Panc1 (cell line): ENCODE results near the gene FBXO5. TPM values are rescaled to one million over a fixed set of nuclear protein-coding genes. Genes with fewer than 3 reads are reported as not detected.
"Not testable (repeated sequence)": the region's sequence is repeated elsewhere in the genome, so short reads cannot be mapped to it uniquely, and the experiment has no call there.

Source experiments
- ATAC-seq: fragments of 200-7000 bp; cut with Tn5 transposase; 2 replicates; pipeline ENCODE4 v1.9.1; 2020; ENCODE audit warnings: mild to moderate bottlenecking, moderate library complexity
- BruUV-seq: library from RNA; stranded (reverse); fragments of 400-500 nt; replicated peaks from 2 replicates; lab custom pipeline; 2021; lab: Mats Ljungman, UMichigan
- CTCF ChIA-PET: fragments of 300-600 bp; sonication (Branson Sonifier 250); formaldehyde crosslinking; loops from one replicate; lab custom pipeline; 2022; ENCODE audit warnings: antibody characterized with exemption; lab: Charles Lee
- POLR2A ChIA-PET: fragments of 300-600 bp; sonication (Branson Sonifier 250); formaldehyde crosslinking; loops from one replicate; lab custom pipeline; 2022; ENCODE audit warnings: antibody characterized with exemption; lab: Charles Lee
- DNase-seq: peaks from one replicate; pipeline ENCODE4 v3.0.0-alpha.2; 2010; ENCODE audit warnings: low read depth, low spot score
- H3K27ac ChIP-seq: 2 replicates; pipeline ENCODE4 v1.5.1; 2011; ENCODE audit warnings: mild to moderate bottlenecking, low read length, inconsistent platforms
- H3K27me3 ChIP-seq: fragments of 200-500 bp; sonication (Bioruptor generic); 2 replicates; pipeline ENCODE4 v1.6.0; 2014; ENCODE audit warnings: low read length, inconsistent platforms; ENCODE audit not compliant: control insufficient read depth, insufficient read depth
- H3K36me3 ChIP-seq: fragments of 200-500 bp; sonication (Bioruptor generic); 2 replicates; pipeline ENCODE4 v1.5.1; 2014; ENCODE audit warnings: inconsistent platforms, mild to moderate bottlenecking, low read length, moderate library complexity; ENCODE audit not compliant: control insufficient read depth, insufficient read depth
- H3K4me1 ChIP-seq: 2 replicates; pipeline ENCODE4 v1.5.1; 2011; ENCODE audit warnings: inconsistent platforms, mild to moderate bottlenecking, low read length, moderate library complexity; ENCODE audit not compliant: control insufficient read depth, insufficient read depth
- H3K4me3 ChIP-seq, 2 experiments: 2 replicates each; pipeline ENCODE4 v1.5.1; 2011 to 2012; ENCODE audit warnings: low read depth in 2 of 2, low read length in 2 of 2, mild to moderate bottlenecking in 2 of 2, inconsistent platforms in 1 of 2, moderate library complexity in 1 of 2
- H3K9me3 ChIP-seq: fragments of 200-500 bp; sonication (Bioruptor generic); 2 replicates; pipeline ENCODE4 v1.5.1; 2014; ENCODE audit warnings: low read depth, mild to moderate bottlenecking, inconsistent platforms, low read length, moderate library complexity; ENCODE audit not compliant: control insufficient read depth, insufficient read depth
- CTCF ChIP-seq: fragments of 450-650 bp; IDR thresholded peaks from 2 replicates; pipeline ENCODE4 v1.5.1; 2017; ENCODE audit warnings: mild to moderate bottlenecking
- POLR2AphosphoS5 ChIP-seq: IDR thresholded peaks from 2 replicates; pipeline ENCODE4 v1.6.1; 2012; ENCODE audit warnings: mild to moderate bottlenecking, low read depth, low read length, moderate library complexity
- SIN3A ChIP-seq: IDR thresholded peaks from 2 replicates; pipeline ENCODE4 v1.6.1; 2012; ENCODE audit warnings: low read depth, mild to moderate bottlenecking, low read length, moderate library complexity, borderline replicate concordance; ENCODE audit not compliant: insufficient read depth
- TCF7L2 ChIP-seq: IDR thresholded peaks from 2 replicates; pipeline ENCODE4 v1.6.1; 2011; ENCODE audit warnings: mild to moderate bottlenecking, low read depth, low read length, inconsistent platforms
- in situ Hi-C: cut with HindIII; loops from 2 replicates; pipeline ENCODE4 v1.10.0; 2016; ENCODE audit warnings: low sequenced_read_pairs, low pct_unique_long_range_greater_than_20kb
- intact Hi-C: fragments of 100-400 bp; cut with micrococcal nuclease; formaldehyde crosslinking; loops from one replicate; pipeline ENCODE4 v1.10.0; 2022; ENCODE audit not compliant: unreplicated experiment
- total RNA-seq: library from RNA; stranded (reverse); gene quantifications from one replicate; pipeline ENCODE4 v1.2.1, GENCODE V29; 2021; ENCODE audit not compliant: unreplicated experiment
- TF ChIP-seq, protein P1 (sequence below), 2 experiments: IDR thresholded peaks; 2 replicates each; pipeline ENCODE4 v1.6.1; 2011 to 2012; ENCODE audit warnings: low read depth in 2 of 2, control low read depth in 1 of 2, low read length in 1 of 2, mild to moderate bottlenecking in 1 of 2, moderate library complexity in 1 of 2; ENCODE audit not compliant: insufficient read depth in 1 of 2

FBXO5 gene
- total RNA-seq, 1 experiment from 2014 or later, result 33.6 TPM

GRCh38 chr6:152966168-152966894, 16.5 kb downstream of the FBXO5 start:
- in situ Hi-C loops, POLR2A ChIA-PET, H3K4me1 ChIP-seq, intact Hi-C loops, BruUV-seq, H3K4me3 ChIP-seq, CTCF ChIA-PET, H3K27ac ChIP-seq, H3K9me3 ChIP-seq, H3K27me3 ChIP-seq, DNase-seq, ATAC-seq: not testable (repeated sequence)
- peaks cover 11% of the 10 kb centered on the region for H3K36me3 ChIP-seq

GRCh38 chr6:152959333-152959732, 23.5 kb downstream of the FBXO5 start:
- no TSS peak for BruUV-seq
- intact Hi-C loops, result no loop called here
- Histone ChIP-seq H3K36me3 (no peaks in the 10 kb centered on the region), H3K27ac (no peak overlapping the region), H3K9me3 (no peaks in the 10 kb centered on the region), H3K4me1 (no peaks in the 10 kb centered on the region), H3K4me3 (no peak overlapping the region), H3K27me3 (peaks cover 6% of the 10 kb centered on the region; the same call in 1 of the 2 replicates)
- TF ChIP-seq, protein P1, sequence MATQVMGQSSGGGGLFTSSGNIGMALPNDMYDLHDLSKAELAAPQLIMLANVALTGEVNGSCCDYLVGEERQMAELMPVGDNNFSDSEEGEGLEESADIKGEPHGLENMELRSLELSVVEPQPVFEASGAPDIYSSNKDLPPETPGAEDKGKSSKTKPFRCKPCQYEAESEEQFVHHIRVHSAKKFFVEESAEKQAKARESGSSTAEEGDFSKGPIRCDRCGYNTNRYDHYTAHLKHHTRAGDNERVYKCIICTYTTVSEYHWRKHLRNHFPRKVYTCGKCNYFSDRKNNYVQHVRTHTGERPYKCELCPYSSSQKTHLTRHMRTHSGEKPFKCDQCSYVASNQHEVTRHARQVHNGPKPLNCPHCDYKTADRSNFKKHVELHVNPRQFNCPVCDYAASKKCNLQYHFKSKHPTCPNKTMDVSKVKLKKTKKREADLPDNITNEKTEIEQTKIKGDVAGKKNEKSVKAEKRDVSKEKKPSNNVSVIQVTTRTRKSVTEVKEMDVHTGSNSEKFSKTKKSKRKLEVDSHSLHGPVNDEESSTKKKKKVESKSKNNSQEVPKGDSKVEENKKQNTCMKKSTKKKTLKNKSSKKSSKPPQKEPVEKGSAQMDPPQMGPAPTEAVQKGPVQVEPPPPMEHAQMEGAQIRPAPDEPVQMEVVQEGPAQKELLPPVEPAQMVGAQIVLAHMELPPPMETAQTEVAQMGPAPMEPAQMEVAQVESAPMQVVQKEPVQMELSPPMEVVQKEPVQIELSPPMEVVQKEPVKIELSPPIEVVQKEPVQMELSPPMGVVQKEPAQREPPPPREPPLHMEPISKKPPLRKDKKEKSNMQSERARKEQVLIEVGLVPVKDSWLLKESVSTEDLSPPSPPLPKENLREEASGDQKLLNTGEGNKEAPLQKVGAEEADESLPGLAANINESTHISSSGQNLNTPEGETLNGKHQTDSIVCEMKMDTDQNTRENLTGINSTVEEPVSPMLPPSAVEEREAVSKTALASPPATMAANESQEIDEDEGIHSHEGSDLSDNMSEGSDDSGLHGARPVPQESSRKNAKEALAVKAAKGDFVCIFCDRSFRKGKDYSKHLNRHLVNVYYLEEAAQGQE (IDR thresholded peaks at IDR 0.05; ENCODE audit: insufficient read depth in 1 of 2, low read depth in 2 of 2, low read length in 1 of 2), result no peak
- no peak for TF ChIP-seq CTCF
- TF ChIP-seq POLR2AphosphoS5, result no peak
- no peak for TF ChIP-seq SIN3A
- no peak for TF ChIP-seq TCF7L2
- ChIA-PET CTCF (no interaction called here), POLR2A (no interaction called here)
- ATAC-seq (no peak), DNase-seq (no peak)
- in situ Hi-C loops, result no loop called here

GRCh38 chr6:152957796-152958195, 25.0 kb downstream of the FBXO5 start:
- ATAC-seq (no peak), DNase-seq (no peak)
- Histone ChIP-seq H3K36me3 (no peaks in the 10 kb centered on the region), H3K9me3 (no peaks in the 10 kb centered on the region), H3K4me3 (no peak overlapping the region), H3K27me3 (peaks cover 4% of the 10 kb centered on the region; the same call in 1 of the 2 replicates), H3K27ac (no peak overlapping the region), H3K4me1 (no peaks in the 10 kb centered on the region)
- POLR2A ChIA-PET, result no interaction called here
- in situ Hi-C loops, result no loop called here
- CTCF ChIA-PET, result no interaction called here
- intact Hi-C loops, result no loop called here
- BruUV-seq, result no TSS peak
- TF ChIP-seq POLR2AphosphoS5 (no peak), TCF7L2 (no peak), SIN3A (no peak), CTCF (no peak)
- TF ChIP-seq, protein P1 (IDR thresholded peaks at IDR 0.05; ENCODE audit: insufficient read depth in 1 of 2, low read depth in 2 of 2, low read length in 1 of 2), result no peak
